ENCODE results near the gene EME2.

Gene EME2

DNA sequence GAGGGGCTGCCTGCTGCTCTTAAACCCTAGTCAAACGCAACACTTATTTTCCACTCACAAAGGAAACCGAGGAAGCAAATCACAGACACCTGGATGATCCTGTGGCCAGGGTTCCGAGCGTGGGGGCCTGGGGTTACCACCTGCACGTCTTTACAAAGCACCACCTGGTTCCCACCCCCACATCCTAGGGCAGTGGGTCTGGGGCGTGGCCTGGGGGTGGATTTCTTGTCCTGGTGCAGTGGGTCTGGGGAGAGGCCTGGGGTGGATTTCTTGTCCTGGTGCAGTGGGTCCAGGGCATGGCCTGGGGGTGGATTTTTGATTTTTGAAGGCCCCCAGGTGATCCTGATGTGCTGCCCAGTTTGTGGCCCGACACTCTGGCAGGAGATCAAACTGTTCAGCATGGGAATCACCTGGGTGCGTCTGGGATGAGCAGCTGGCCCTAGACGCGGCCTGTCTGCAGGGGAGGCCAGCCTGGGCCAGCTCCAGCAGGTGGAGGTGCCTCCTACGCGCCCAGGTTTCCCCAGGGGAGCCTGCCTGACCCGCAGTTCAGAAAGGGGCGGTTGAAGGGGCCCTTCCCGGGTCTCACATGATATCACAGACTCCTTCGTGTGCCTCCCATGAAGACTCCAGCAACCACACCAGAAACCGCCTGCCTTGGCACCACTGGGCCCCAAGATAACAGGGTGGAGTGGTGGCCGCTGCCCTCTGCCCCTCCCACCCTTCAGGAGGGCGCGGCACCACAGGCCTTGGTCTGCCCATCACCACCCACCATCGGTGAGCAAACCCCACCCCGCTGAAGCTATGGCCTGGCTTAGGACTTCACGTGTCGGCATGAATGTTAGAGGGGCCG is 47.7 kb downstream of the EME2 start:
- H3K36me3 ChIP-seq (ENCODE audit: insufficient read depth, insufficient read length, low read length) = peaks cover 30% of the 10 kb centered on the region
- no peaks in the 10 kb centered on the region for H3K9me3 ChIP-seq (ENCODE audit: insufficient read depth, low read length)
- TF ChIP-seq YY1 (IDR thresholded peaks at IDR 0.05; ENCODE audit: insufficient read depth, insufficient read length) (no peak), ZNF274 (IDR thresholded peaks at IDR 0.05; ENCODE audit: low read depth, low read length) (no peak), SUZ12 (IDR thresholded peaks at IDR 0.05; ENCODE audit: extremely low read depth, insufficient read depth, insufficient read length) (no peak)
- no peak for DNase-seq (ENCODE audit: low read depth, low spot score)
- no peaks in the 10 kb centered on the region for H3K4me1 ChIP-seq (ENCODE audit: insufficient read depth, insufficient read length)
- H3K9ac ChIP-seq (ENCODE audit: insufficient read length, low read depth) = no peak overlapping the region
- H3K4me3 ChIP-seq (ENCODE audit: insufficient read length, low read depth) = no peak overlapping the region
- peaks cover 7% of the 10 kb centered on the region for H3K27me3 ChIP-seq (ENCODE audit: insufficient read depth, insufficient read length)

GRCh38 chr16:1820946-1821290 is 48.3 kb downstream of the EME2 start:
- TF ChIP-seq ZNF274 (IDR thresholded peaks at IDR 0.05; ENCODE audit: low read depth, low read length) = no peak
- TF ChIP-seq YY1 (IDR thresholded peaks at IDR 0.05; ENCODE audit: insufficient read depth, insufficient read length) = no peak
- TF ChIP-seq SUZ12 (IDR thresholded peaks at IDR 0.05; ENCODE audit: extremely low read depth, insufficient read depth, insufficient read length) = no peak
- Histone ChIP-seq H3K36me3 (ENCODE audit: insufficient read depth, insufficient read length, low read length) (peaks cover 28% of the 10 kb centered on the region), H3K4me3 (ENCODE audit: insufficient read length, low read depth) (no peak overlapping the region), H3K4me1 (ENCODE audit: insufficient read depth, insufficient read length) (no peaks in the 10 kb centered on the region), H3K9me3 (ENCODE audit: insufficient read depth, low read length) (no peaks in the 10 kb centered on the region), H3K27me3 (ENCODE audit: insufficient read depth, insufficient read length) (peaks cover 12% of the 10 kb centered on the region), H3K9ac (ENCODE audit: insufficient read length, low read depth) (no peak overlapping the region)
- DNase-seq (ENCODE audit: low read depth, low spot score) = no peak

- no peak for DNase-seq (ENCODE audit: low read depth, low spot score)
- Histone ChIP-seq H3K9ac (ENCODE audit: insufficient read length, low read depth) (no peak overlapping the region), H3K36me3 (ENCODE audit: insufficient read depth, insufficient read length, low read length) (peaks cover 21% of the 10 kb centered on the region), H3K4me1 (ENCODE audit: insufficient read depth, insufficient read length) (no peaks in the 10 kb centered on the region), H3K4me3 (ENCODE audit: insufficient read length, low read depth) (no peak overlapping the region), H3K9me3 (ENCODE audit: insufficient read depth, low read length) (no peaks in the 10 kb centered on the region), H3K27me3 (ENCODE audit: insufficient read depth, insufficient read length) (peaks cover 12% of the 10 kb centered on the region)
- no peak for TF ChIP-seq ZNF274 (IDR thresholded peaks at IDR 0.05; ENCODE audit: low read depth, low read length)
- TF ChIP-seq SUZ12 (IDR thresholded peaks at IDR 0.05; ENCODE audit: extremely low read depth, insufficient read depth, insufficient read length) = no peak
- TF ChIP-seq YY1 (IDR thresholded peaks at IDR 0.05; ENCODE audit: insufficient read depth, insufficient read length) = no peak
Observed at GRCh38 chr16:1821861-1822611, 49.4 kb downstream of the EME2 start.

DNA sequence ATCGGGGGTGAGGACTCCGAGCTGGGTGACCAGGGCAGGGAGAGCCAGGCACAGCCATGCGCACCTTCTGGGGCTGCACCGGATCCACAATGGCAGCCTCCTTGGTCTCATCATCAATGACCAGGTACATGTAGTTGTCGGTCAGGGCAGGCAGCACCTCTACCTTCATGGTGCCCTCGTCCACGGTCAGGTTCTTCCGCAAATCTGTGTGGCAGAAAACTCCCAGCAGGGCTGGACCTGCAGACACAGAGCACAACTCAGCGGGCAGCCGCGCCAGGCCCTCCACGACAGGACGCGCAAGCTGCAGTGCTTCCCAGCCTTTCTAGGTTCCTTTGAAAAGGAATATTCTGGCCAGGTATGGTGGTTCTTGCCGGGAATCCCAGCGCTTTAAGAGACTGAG is 50.2 kb downstream of the EME2 start:
- H3K36me3 ChIP-seq (ENCODE audit: insufficient read depth, insufficient read length, low read length) = peaks cover 21% of the 10 kb centered on the region
- no peak for DNase-seq (ENCODE audit: low read depth, low spot score)
- H3K9ac ChIP-seq (ENCODE audit: insufficient read length, low read depth) = no peak overlapping the region
- TF ChIP-seq ZNF274 (IDR thresholded peaks at IDR 0.05; ENCODE audit: low read depth, low read length) (no peak), SUZ12 (IDR thresholded peaks at IDR 0.05; ENCODE audit: extremely low read depth, insufficient read depth, insufficient read length) (no peak), YY1 (IDR thresholded peaks at IDR 0.05; ENCODE audit: insufficient read depth, insufficient read length) (no peak)
- H3K9me3 ChIP-seq (ENCODE audit: insufficient read depth, low read length) = no peaks in the 10 kb centered on the region
- no peak overlapping the region for H3K4me3 ChIP-seq (ENCODE audit: insufficient read length, low read depth)
- no peaks in the 10 kb centered on the region for H3K4me1 ChIP-seq (ENCODE audit: insufficient read depth, insufficient read length)
- H3K27me3 ChIP-seq (ENCODE audit: insufficient read depth, insufficient read length) = peaks cover 12% of the 10 kb centered on the region

- Histone ChIP-seq H3K9me3 (ENCODE audit: insufficient read depth, low read length) (no peaks in the 10 kb centered on the region), H3K27me3 (ENCODE audit: insufficient read depth, insufficient read length) (peaks cover 12% of the 10 kb centered on the region), H3K4me3 (ENCODE audit: insufficient read length, low read depth) (no peak overlapping the region), H3K4me1 (ENCODE audit: insufficient read depth, insufficient read length) (no peaks in the 10 kb centered on the region), H3K36me3 (ENCODE audit: insufficient read depth, insufficient read length, low read length) (peaks cover 22% of the 10 kb centered on the region), H3K9ac (ENCODE audit: insufficient read length, low read depth) (no peak overlapping the region)
- no peak for TF ChIP-seq YY1 (IDR thresholded peaks at IDR 0.05; ENCODE audit: insufficient read depth, insufficient read length)
- DNase-seq (ENCODE audit: low read depth, low spot score) = no peak
Observed at GRCh38 chr16:1823821-1824220, 51.2 kb downstream of the EME2 start.

DNA sequence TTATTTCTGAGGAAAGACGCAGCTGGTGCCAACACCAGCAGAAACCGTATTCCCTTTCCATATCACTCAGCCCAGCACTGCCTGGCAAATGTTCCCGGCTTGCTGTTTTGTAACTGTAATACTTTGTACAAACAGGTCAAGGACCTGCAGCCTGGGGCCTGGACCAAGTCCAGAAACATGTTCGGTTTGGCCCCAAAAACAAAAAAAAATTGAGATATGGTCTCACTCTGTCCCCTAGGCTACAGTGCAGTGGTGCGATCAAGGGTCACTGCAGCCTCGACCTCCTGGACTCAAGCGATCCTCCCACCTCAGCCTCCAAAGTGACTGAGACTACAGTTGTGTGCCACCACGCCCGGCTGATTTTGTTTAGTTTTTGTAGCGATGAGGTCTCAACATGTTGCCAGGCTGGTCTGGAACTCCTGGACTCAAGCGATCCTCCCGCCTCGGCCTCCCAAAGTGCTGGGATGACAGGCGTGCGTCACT is 52.8 kb downstream of the EME2 start:
- Histone ChIP-seq H3K9ac (ENCODE audit: insufficient read length, low read depth) (peak overlapping the region; percentile 76), H3K36me3 (ENCODE audit: insufficient read depth, insufficient read length, low read length) (peaks cover 30% of the 10 kb centered on the region), H3K4me3 (ENCODE audit: insufficient read length, low read depth) (peak overlapping the region; percentile 100), H3K4me1 (ENCODE audit: insufficient read depth, insufficient read length) (peaks cover 2% of the 10 kb centered on the region), H3K9me3 (ENCODE audit: insufficient read depth, low read length) (no peaks in the 10 kb centered on the region), H3K27me3 (ENCODE audit: insufficient read depth, insufficient read length) (peaks cover 12% of the 10 kb centered on the region)
- no peak for DNase-seq (ENCODE audit: low read depth, low spot score)
- TF ChIP-seq ZNF274 (IDR thresholded peaks at IDR 0.05; ENCODE audit: low read depth, low read length) (no peak), SUZ12 (IDR thresholded peaks at IDR 0.05; ENCODE audit: extremely low read depth, insufficient read depth, insufficient read length) (no peak), YY1 (IDR thresholded peaks at IDR 0.05; ENCODE audit: insufficient read depth, insufficient read length) (no peak)
